NCI-H2171 (cell line): ENCODE results near the gene LRRC32.
"Not testable (repeated sequence)": the region's sequence is repeated elsewhere in the genome, so short reads cannot be mapped to it uniquely, and the experiment has no call there.

Experiments
- DNase-seq: peaks from one replicate; lab custom pipeline; 2025; lab: John Stamatoyannopoulos, UW

LRRC32 gene

DNA sequence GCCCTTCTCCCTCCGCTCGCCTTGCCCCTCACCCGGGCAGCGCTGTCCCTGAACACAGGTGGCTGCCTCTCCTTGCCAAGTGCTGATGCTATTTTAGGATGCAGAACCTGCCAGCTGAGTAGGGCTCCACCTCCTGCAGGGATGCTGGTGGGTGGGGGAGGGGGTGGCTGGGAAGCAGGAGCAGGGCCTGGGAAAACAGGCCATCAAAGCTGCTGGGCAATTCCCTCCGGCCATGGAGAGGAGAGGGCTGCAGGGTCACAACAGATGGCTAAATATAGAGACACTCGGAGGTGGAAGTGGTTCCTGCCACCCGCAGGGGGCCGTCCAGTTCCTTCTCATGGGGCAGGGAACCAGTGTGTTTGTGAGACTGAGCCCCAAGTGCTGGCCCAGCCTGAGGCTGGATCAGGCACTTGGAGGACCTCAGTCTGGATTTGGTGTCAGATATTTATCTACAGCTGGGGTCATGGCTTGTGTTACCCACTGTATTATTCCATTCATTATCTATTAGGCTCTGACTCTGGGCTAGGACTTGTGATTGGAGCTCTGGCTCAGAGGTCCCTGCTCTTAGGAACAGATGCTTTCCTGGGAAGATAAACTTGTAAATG is 59.6 kb downstream of the LRRC32 start:
- peak; percentile 33 for DNase-seq

- DNase-seq: no peak
Measured at GRCh38 chr11:76610371-76610770, 60.2 kb downstream of the LRRC32 start.

DNA sequence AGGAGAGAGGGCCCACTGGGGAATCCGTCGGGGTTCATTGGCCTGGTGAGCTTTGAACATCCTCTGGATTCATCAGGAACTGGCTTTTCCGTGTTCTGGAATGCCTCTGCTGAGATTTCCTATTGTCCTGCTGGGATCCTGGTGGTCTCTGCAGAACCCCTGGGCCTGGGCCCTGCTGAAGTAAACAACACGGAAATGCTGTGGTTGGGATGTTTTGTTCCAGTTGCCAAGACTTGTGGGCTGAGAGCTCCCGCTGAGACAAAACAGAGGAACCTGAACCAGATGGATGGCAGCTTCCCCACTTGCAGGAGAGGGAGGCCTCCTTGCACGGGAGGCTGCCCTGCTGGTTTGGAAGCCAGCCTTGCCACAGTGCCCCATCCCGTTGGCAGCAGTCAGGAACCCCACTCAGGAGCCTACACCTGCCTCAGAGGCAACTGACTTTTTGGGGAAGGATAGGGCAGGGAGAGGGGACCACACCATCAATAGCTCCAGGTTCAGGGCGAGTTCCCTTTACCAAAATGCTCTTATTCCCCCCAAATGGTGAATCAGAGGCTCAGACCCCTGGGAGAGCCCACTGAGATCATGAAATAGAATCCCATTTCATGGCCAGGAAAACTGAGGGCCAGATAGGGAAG is 60.7 kb downstream of the LRRC32 start:
- no peak for DNase-seq

DNA sequence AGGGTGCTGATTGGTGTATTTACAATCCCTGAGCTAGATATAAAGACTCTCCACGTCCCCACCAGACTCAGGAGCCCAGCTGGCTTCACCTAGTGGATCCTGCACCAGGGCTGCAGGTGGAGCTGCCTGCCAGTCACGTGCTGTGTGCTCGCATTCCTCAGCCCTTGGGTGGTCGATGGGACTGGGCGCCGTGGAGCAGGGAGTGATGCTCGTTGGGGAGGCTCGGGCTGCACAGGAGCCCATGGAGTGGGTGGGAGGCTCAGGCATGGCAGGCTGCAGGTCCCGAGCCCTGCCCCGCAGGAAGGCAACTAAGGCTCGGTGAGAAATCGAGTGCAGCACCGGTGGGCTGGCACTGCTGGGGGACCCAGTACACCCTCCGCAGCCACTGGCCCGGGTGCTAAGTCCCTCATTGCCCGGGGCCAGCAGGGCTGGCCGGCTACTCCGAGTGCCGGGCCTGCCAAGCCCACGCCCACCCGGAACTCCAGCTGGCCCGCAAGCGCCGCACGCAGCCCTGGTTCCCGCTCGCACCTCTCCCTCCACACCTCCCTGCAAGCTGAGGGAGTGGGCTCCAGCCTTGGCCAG is 61.6 kb downstream of the LRRC32 start:
- not testable (repeated sequence) for DNase-seq

DNA sequence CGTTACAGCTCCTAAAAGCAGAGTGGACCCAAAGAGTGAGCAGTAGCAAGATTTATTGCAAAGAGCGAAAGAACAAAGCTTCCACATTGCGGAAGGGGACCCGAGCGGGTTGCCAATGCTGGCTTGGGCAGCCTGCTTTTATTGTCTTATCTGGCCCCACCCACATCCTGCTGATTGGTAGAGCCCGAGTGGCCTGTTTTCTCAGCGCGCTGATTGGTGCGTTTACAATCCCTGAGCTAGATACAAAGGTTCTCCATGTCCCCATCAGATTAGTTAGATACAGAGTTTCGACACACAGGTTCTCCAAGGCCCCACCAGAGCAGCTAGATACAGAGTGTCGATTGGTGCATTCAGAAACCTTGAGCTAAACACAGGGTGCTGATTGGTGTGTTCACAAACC is 62.3 kb downstream of the LRRC32 start:
- DNase-seq: not testable (repeated sequence)
